GM18873 (cell line): Measurements from ENCODE around the gene BTBD7.

ENCODE experiments used
- ATAC-seq: cut with Tn5 transposase; IDR thresholded peaks from one replicate; pipeline ENCODE4 v1.9.1; 2021; ENCODE audit warnings: mild to moderate bottlenecking, moderate library complexity, moderate number of reproducible peaks; ENCODE audit not compliant: unreplicated experiment, low FRiP score

Gene BTBD7

GRCh38 chr14:93207468-93208308, 125.1 kb downstream of the BTBD7 start:
- ATAC-seq = peak; percentile 26

- peak; percentile 78 for ATAC-seq
These were observed 125.9 kb downstream of the BTBD7 start, which contains the start of the genes GON7 and UBR7 for GRCh38 chr14:93206793-93207467. Gene GON7 (minus strand): TSS chr14:93207065. CDS start chr14:93207037, 28 bp downstream. Gene UBR7 (plus strand): TSS chr14:93207256. CDS start chr14:93207292, 36 bp downstream.

- no peak for ATAC-seq
These were observed 131.6 kb downstream of the BTBD7 start for GRCh38 chr14:93201155-93201704.

GRCh38 chr14:93200553-93200952, 132.3 kb downstream of the BTBD7 start:
- no peak for ATAC-seq

GRCh38 chr14:93199031-93199430, 133.8 kb downstream of the BTBD7 start:
- no peak for ATAC-seq

- no peak for ATAC-seq
These were observed 137.4 kb downstream of the BTBD7 start for GRCh38 chr14:93195316-93195999.
